K562 (cell line): ENCODE measurements around the gene PXDC1.

ENCODE experiments used
- ATF3 ChIP-seq, 2 experiments: fragments of 450-650 bp in 1 of 2; sonication (generic) in 1 of 2; formaldehyde crosslinking in 1 of 2; IDR thresholded peaks in 1 of 2; conservative IDR thresholded peaks in 1 of 2; 2 replicates each; pipeline versions ENCODE4 v1.6.1 to v1.8.1; 2016 to 2023; ENCODE audit warnings: mild to moderate bottlenecking in 2 of 2, moderate library complexity in 2 of 2, inconsistent platforms in 1 of 2, missing genetic modification reagents in 1 of 2
- BACH1 ChIP-seq: fragments of 200-800 bp; sonication (Bioruptor generic); IDR thresholded peaks from 2 replicates; pipeline ENCODE4 v1.6.1; 2016; ENCODE audit warnings: missing genetic modification characterization, missing compliant biosample characterization
- CHD7 ChIP-seq: fragments of 200-600 bp; sonication (generic); IDR thresholded peaks from one replicate; pipeline ENCODE4 v1.6.1; 2012; ENCODE audit warnings: mild to moderate bottlenecking, low read depth, low read length, inconsistent platforms
- CTCF ChIP-seq, 3 experiments: IDR thresholded peaks in 2 of 3; conservative IDR thresholded peaks in 1 of 3; 2 replicates each; pipeline ENCODE4 v1.5.1; 2011 to 2012; ENCODE audit warnings: low read length in 3 of 3, mild to moderate bottlenecking in 3 of 3, control low read depth in 2 of 3, improper control_type of control experiment in 1 of 3, inconsistent platforms in 1 of 3, low read depth in 1 of 3, mixed read lengths in 1 of 3, moderate library complexity in 1 of 3; ENCODE audit not compliant: insufficient read depth in 2 of 3
- KAT2B ChIP-seq: IDR thresholded peaks from one replicate; pipeline ENCODE4 v1.6.1; 2012; ENCODE audit warnings: low read depth, mild to moderate bottlenecking, control low read depth, inconsistent platforms, low read length, moderate library complexity
- NFYB ChIP-seq: IDR thresholded peaks from 2 replicates; pipeline ENCODE4 v1.6.1; 2011; ENCODE audit warnings: mild to moderate bottlenecking, moderate library complexity; ENCODE audit not compliant: insufficient read length; ENCODE audit errors: extremely low read depth
- RAD51 ChIP-seq: fragments of 450-650 bp; IDR thresholded peaks from 2 replicates; pipeline ENCODE4 v1.7.1; 2016; ENCODE audit warnings: low read depth, mild to moderate bottlenecking, borderline replicate concordance
- RBM39 ChIP-seq: fragments of 200-400 bp; formaldehyde crosslinking; optimal IDR thresholded peaks from 2 replicates; pipeline ENCODE3; 2018; ENCODE audit warnings: low read depth, low read length
- TRIM24 ChIP-seq, 2 experiments: fragments of 450-650 bp; IDR thresholded peaks; 2 replicates each; pipeline ENCODE4 v1.6.1; 2016
- USF1 ChIP-seq: sonication (generic); formaldehyde crosslinking; IDR thresholded peaks from 2 replicates; pipeline ENCODE4 v1.9.0; 2022; ENCODE audit warnings: mild to moderate bottlenecking, missing genetic modification reagents
- ZNF436 ChIP-seq: fragments of 250-450, 450-650 bp; sonication (Bioruptor Pico); formaldehyde crosslinking; IDR thresholded peaks from 2 replicates; pipeline ENCODE4 v1.7.0; 2020; ENCODE audit warnings: mild to moderate bottlenecking

GRCh38 chr6:3712827-3713665 lies 38.5 kb downstream of the PXDC1 start:
- TF ChIP-seq TRIM24 (IDR thresholded peaks at IDR 0.05), result no peak
- no peak for TF ChIP-seq ZNF436
- TF ChIP-seq CHD7, result no peak
- TF ChIP-seq RAD51, result no peak
- TF ChIP-seq BACH1 (tag), result no peak
- no peak for TF ChIP-seq CTCF (IDR thresholded peaks at IDR 0.05 in 2 of 3, conservative IDR thresholded peaks at IDR 0.05 in 1 of 3; ENCODE audit: insufficient read depth in 2 of 3, low read depth in 1 of 3, low read length in 3 of 3)
- no peak for TF ChIP-seq KAT2B
- no peak for TF ChIP-seq RBM39
- no peak for TF ChIP-seq USF1 (CRISPR knock-in tag)
- no peak for TF ChIP-seq NFYB
- no peak for TF ChIP-seq ATF3 (IDR thresholded peaks at IDR 0.05)
- no peak for TF ChIP-seq ATF3 (CRISPR knock-in tag; conservative IDR thresholded peaks at IDR 0.05)
